Neural cell (in vitro differentiated cells): Measurements from ENCODE around the gene PC. TPM values are rescaled to one million over a fixed set of nuclear protein-coding genes. Genes with fewer than 3 reads are reported as not detected.

Experiments used
- H2AFZ ChIP-seq: fragments of 200-600, 300-800 bp; sonication (generic), shearing (Covaris generic); 2 replicates; pipeline ENCODE4 v1.6.0; 2014; ENCODE audit warnings: low read depth, mild to moderate bottlenecking, antibody characterized with exemption, low read length, moderate library complexity
- H3F3A ChIP-seq: fragments of 200-600 bp; shearing (Covaris generic); 2 replicates; pipeline ENCODE4 v1.6.1; 2016; ENCODE audit warnings: mild to moderate bottlenecking, moderate library complexity, mixed read lengths, antibody characterized with exemption, low read length; ENCODE audit not compliant: insufficient read depth, poor library complexity, severe bottlenecking
- H3K27ac ChIP-seq: fragments of 200-600, 300-800 bp; sonication (generic), shearing (Covaris generic); 2 replicates; pipeline ENCODE4 v1.5.1; 2014; ENCODE audit warnings: mild to moderate bottlenecking, low read length, moderate library complexity
- H3K27me3 ChIP-seq: fragments of 300-800, 200-600 bp; sonication (generic), shearing (Covaris generic); 2 replicates; pipeline ENCODE4 v1.6.0; 2014; ENCODE audit warnings: mild to moderate bottlenecking, low read depth, low read length, moderate library complexity; ENCODE audit not compliant: insufficient read depth
- H3K36me3 ChIP-seq: fragments of 300-800, 200-600 bp; sonication (generic), shearing (Covaris generic); 2 replicates; pipeline ENCODE4 v1.5.1; 2014; ENCODE audit warnings: mild to moderate bottlenecking, antibody characterized with exemption, low read length, moderate library complexity; ENCODE audit not compliant: insufficient read depth
- H3K4me2 ChIP-seq: fragments of 300-800, 200-600 bp; sonication (generic), shearing (Covaris generic); 2 replicates; pipeline ENCODE4 v1.6.0; 2014; ENCODE audit warnings: mild to moderate bottlenecking, low read length
- H3K4me3 ChIP-seq: fragments of 300-800, 200-600 bp; sonication (generic), shearing (Covaris generic); 2 replicates; pipeline ENCODE4 v1.5.1; 2014; ENCODE audit warnings: mild to moderate bottlenecking, low read length, moderate library complexity
- H3K79me2 ChIP-seq: fragments of 200-600 bp; shearing (Covaris generic); replicated peaks from 2 replicates; pipeline ENCODE4 v1.6.0; 2014; ENCODE audit warnings: mild to moderate bottlenecking, low read length, moderate library complexity; ENCODE audit not compliant: insufficient read depth
- H3K9ac ChIP-seq: fragments of 300-800, 200-600 bp; sonication (generic), shearing (Covaris generic); 2 replicates; pipeline ENCODE4 v1.6.1; 2016; ENCODE audit warnings: mild to moderate bottlenecking, low read length, mixed read lengths
- H3K9me2 ChIP-seq: fragments of 200-600 bp; shearing (Covaris generic); 2 replicates; pipeline ENCODE4 v1.6.1; 2016; ENCODE audit warnings: mild to moderate bottlenecking, low read length, mixed read lengths; ENCODE audit not compliant: insufficient read depth
- H3K9me3 ChIP-seq: fragments of 200-600, 300-800 bp; sonication (generic), shearing (Covaris generic); 2 replicates; pipeline ENCODE4 v1.6.1; 2016; ENCODE audit warnings: mild to moderate bottlenecking, mixed run types, low read length, moderate library complexity, mixed read lengths
- H4K20me1 ChIP-seq: fragments of 200-600 bp; shearing (Covaris generic); 2 replicates; pipeline ENCODE4 v1.6.1; 2016; ENCODE audit warnings: mild to moderate bottlenecking, mixed run types; ENCODE audit not compliant: insufficient read depth
- EP300 ChIP-seq: fragments of 450-650 bp; conservative IDR thresholded peaks from 2 replicates; pipeline ENCODE4 v1.6.1; 2014; ENCODE audit warnings: antibody characterized with exemption, mild to moderate bottlenecking, moderate library complexity; ENCODE audit not compliant: poor library complexity, severe bottlenecking
- EZH2 ChIP-seq: fragments of 200-600, 300-800 bp; shearing (Covaris generic), sonication (generic); IDR thresholded peaks from 2 replicates; pipeline ENCODE4 v1.6.1; 2014; ENCODE audit warnings: antibody characterized with exemption, low read length, borderline replicate concordance, mild to moderate bottlenecking; ENCODE audit not compliant: insufficient read depth, poor library complexity, severe bottlenecking
- MXI1 ChIP-seq: fragments of 450-650 bp; conservative IDR thresholded peaks from 2 replicates; pipeline ENCODE4 v1.6.1; 2014; ENCODE audit warnings: antibody characterized with exemption, mild to moderate bottlenecking; ENCODE audit not compliant: poor library complexity, severe bottlenecking
- POLR2AphosphoS5 ChIP-seq: IDR thresholded peaks from 2 replicates; pipeline ENCODE4 v1.6.1; 2012
- RAD21 ChIP-seq: fragments of 450-650 bp; conservative IDR thresholded peaks from 2 replicates; pipeline ENCODE4 v1.6.1; 2014; ENCODE audit warnings: antibody characterized with exemption, mild to moderate bottlenecking, moderate library complexity
- SMC3 ChIP-seq: fragments of 450-650 bp; conservative IDR thresholded peaks from 2 replicates; pipeline ENCODE4 v1.6.1; 2014; ENCODE audit warnings: antibody characterized with exemption, mild to moderate bottlenecking, moderate library complexity; ENCODE audit not compliant: poor library complexity
- TAF1 ChIP-seq: IDR thresholded peaks from 2 replicates; pipeline ENCODE4 v1.6.1; 2012; ENCODE audit warnings: low read depth
- polyA plus RNA-seq: library from polyadenylated mRNA; depleted of rRNA; stranded (reverse); fragments of >200 nt; gene quantifications from 2 replicates; pipeline ENCODE4 v1.2.3, GENCODE V29; 2014
- TF ChIP-seq, protein P1 (sequence below): IDR thresholded peaks from 2 replicates; pipeline ENCODE4 v1.6.1; 2012; ENCODE audit warnings: borderline replicate concordance
- TF ChIP-seq, protein P2 (sequence below): fragments of 450-650 bp; IDR thresholded peaks from 2 replicates; pipeline ENCODE4 v1.5.1; 2014; ENCODE audit warnings: antibody characterized with exemption, mild to moderate bottlenecking, moderate library complexity; ENCODE audit not compliant: poor library complexity, severe bottlenecking

Gene PC
- polyA plus RNA-seq, 1 donor from 2014 or later = 8.9 TPM

DNA sequence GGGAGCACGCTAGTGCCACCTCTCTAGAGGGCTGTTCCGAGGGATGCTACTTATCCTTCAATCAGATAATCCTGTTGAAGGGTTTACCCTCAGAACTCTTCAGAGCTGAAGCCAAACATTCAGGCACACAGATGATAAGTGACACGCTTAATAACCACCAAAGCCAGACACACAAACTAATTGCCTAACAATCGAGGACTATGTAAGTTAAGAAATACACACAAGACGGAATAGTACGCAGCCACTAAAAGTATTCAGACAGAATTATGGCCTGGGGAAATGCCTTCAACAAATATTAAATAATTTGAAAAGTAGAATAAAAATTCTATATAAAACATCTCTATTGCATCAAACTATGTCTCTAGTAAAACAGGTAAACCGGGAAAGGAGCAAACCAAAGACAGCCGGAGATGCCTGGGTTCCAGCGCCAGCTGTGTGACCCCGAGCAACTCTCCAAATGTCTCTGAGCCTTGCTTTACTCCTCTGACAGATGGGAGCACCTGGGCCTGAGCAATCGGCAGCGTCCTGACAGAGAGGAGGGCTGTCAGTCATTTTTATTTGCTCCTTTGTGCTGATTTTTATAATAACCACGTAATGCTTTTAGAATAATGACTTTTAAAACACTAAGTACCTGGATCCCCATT, 90.0 kb downstream of the PC start:
- Histone ChIP-seq H3K9ac (no peak overlapping the region), H3K27ac (no peak overlapping the region), H3K4me2 (no peak overlapping the region), H2AFZ (no peak overlapping the region), H3K9me3 (no peaks in the 10 kb centered on the region), H3K27me3 (no peaks in the 10 kb centered on the region), H3K4me3 (no peak overlapping the region), H3F3A (no peaks in the 10 kb centered on the region), H3K79me2 (no peaks in the 10 kb centered on the region), H3K36me3 (no peaks in the 10 kb centered on the region), H3K9me2 (no peaks in the 10 kb centered on the region), H4K20me1 (no peaks in the 10 kb centered on the region)
- TF ChIP-seq, protein P1, sequence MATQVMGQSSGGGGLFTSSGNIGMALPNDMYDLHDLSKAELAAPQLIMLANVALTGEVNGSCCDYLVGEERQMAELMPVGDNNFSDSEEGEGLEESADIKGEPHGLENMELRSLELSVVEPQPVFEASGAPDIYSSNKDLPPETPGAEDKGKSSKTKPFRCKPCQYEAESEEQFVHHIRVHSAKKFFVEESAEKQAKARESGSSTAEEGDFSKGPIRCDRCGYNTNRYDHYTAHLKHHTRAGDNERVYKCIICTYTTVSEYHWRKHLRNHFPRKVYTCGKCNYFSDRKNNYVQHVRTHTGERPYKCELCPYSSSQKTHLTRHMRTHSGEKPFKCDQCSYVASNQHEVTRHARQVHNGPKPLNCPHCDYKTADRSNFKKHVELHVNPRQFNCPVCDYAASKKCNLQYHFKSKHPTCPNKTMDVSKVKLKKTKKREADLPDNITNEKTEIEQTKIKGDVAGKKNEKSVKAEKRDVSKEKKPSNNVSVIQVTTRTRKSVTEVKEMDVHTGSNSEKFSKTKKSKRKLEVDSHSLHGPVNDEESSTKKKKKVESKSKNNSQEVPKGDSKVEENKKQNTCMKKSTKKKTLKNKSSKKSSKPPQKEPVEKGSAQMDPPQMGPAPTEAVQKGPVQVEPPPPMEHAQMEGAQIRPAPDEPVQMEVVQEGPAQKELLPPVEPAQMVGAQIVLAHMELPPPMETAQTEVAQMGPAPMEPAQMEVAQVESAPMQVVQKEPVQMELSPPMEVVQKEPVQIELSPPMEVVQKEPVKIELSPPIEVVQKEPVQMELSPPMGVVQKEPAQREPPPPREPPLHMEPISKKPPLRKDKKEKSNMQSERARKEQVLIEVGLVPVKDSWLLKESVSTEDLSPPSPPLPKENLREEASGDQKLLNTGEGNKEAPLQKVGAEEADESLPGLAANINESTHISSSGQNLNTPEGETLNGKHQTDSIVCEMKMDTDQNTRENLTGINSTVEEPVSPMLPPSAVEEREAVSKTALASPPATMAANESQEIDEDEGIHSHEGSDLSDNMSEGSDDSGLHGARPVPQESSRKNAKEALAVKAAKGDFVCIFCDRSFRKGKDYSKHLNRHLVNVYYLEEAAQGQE = no peak
- TF ChIP-seq, protein P2, sequence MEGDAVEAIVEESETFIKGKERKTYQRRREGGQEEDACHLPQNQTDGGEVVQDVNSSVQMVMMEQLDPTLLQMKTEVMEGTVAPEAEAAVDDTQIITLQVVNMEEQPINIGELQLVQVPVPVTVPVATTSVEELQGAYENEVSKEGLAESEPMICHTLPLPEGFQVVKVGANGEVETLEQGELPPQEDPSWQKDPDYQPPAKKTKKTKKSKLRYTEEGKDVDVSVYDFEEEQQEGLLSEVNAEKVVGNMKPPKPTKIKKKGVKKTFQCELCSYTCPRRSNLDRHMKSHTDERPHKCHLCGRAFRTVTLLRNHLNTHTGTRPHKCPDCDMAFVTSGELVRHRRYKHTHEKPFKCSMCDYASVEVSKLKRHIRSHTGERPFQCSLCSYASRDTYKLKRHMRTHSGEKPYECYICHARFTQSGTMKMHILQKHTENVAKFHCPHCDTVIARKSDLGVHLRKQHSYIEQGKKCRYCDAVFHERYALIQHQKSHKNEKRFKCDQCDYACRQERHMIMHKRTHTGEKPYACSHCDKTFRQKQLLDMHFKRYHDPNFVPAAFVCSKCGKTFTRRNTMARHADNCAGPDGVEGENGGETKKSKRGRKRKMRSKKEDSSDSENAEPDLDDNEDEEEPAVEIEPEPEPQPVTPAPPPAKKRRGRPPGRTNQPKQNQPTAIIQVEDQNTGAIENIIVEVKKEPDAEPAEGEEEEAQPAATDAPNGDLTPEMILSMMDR = no peak
- TF ChIP-seq POLR2AphosphoS5 = no peak
- no peak for TF ChIP-seq TAF1
- TF ChIP-seq EP300 = no peak
- no peak for TF ChIP-seq EZH2
- no peak for TF ChIP-seq SMC3
- no peak for TF ChIP-seq RAD21
- TF ChIP-seq MXI1 = no peak

DNA sequence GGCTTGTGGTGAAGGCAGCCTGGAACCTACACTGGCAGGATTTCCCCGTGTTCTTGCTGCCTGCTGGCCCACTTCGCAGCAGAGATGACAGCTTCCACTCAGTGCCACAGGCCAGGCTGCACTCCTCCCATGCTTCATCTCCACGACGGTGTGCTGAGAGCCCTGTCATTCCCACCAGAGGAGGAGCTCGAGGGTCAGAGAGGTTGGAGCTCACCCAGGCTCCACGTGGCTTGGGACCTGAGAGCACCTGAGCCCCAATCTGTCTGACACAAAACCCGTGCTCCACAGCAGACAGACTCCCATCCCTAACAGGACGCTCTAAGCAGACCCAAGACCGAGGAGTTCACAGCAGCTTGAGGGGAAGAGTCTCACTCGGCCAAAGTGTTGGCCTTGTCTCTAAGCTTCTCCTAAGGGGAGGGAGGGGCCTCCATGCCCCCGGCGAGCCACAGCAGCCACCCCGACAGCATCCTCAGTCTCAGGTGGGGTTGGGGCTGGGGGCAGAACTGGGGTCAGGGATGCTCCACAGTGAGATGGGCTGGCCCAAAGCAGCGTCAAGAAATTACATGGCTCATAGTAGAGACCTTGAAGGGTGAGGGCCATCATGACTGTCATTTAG, 90.7 kb downstream of the PC start:
- no peak overlapping the region for H3K9ac ChIP-seq
- no peak overlapping the region for H3K27ac ChIP-seq
- TF ChIP-seq MXI1 (no peak), EZH2 (no peak), RAD21 (no peak), SMC3 (no peak), EP300 (no peak), TAF1 (no peak), POLR2AphosphoS5 (no peak)
- TF ChIP-seq, protein P2 = no peak
- TF ChIP-seq, protein P1 = no peak
- H3K36me3 ChIP-seq = no peaks in the 10 kb centered on the region
- no peak overlapping the region for H2AFZ ChIP-seq
- no peaks in the 10 kb centered on the region for H3K79me2 ChIP-seq
- H3K4me2 ChIP-seq = no peak overlapping the region
- no peaks in the 10 kb centered on the region for H3F3A ChIP-seq
- no peaks in the 10 kb centered on the region for H3K9me2 ChIP-seq
- no peaks in the 10 kb centered on the region for H4K20me1 ChIP-seq
- no peaks in the 10 kb centered on the region for H3K27me3 ChIP-seq
- no peak overlapping the region for H3K4me3 ChIP-seq
- H3K9me3 ChIP-seq = no peaks in the 10 kb centered on the region
